ENCODE results near the gene LMX1B. TPM values are rescaled to one million over a fixed set of nuclear protein-coding genes. Genes with fewer than 3 reads are reported as not detected.

LMX1B gene
- total and polyA plus RNA-seq, 7 donors: 0.12 to 1.4 (median 0.16) TPM; not detected in 2

DNA sequence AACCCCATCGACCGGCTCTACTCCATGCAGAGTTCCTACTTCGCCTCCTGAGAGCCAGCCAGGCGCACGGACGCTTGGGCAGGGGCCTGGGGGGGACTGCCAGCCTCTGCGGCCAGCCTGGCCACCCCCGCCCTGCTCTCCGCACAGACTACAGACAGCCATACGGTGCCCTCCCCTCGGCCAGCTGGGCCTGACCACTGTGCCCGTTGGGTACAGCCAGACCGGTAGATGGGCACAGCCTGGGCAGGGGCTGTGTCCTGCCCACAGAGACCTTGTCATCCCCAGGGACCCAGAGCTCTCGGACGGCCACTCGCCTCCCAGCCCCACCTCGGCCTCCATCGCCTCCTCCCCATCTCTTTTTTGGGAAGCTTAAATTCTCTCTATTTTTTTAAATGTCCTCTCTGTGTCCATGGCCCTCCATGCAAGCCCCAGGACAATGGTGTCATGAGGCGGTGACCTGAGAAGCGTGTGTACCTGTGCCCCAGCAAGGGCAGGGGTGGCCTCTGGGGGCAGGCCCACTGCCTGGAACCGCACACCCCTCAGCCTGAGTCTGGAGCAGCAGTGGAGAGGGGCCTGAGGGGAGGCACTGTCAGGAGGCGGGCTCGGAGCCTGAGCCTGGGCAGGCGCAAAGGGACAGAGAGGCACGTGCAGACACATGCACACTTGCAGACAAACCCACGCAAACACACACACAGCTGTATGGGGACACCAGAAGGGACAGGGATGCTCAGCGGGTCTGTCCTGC, 82.8 kb downstream of the LMX1B start:
- Histone ChIP-seq H3K27ac (no peak overlapping the region), H3K4me3 (no peak overlapping the region), H3K36me3 (no peaks in the 10 kb centered on the region), H3K9me3 (no peaks in the 10 kb centered on the region), H3K27me3 (peaks cover 0 to 21% (median 0%) of the 10 kb centered on the region in 3 donors), H3K4me1 (no peaks in the 10 kb centered on the region)
- no peak for TF ChIP-seq POLR2A (IDR thresholded peaks at IDR 0.05)
- TF ChIP-seq, protein P1, sequence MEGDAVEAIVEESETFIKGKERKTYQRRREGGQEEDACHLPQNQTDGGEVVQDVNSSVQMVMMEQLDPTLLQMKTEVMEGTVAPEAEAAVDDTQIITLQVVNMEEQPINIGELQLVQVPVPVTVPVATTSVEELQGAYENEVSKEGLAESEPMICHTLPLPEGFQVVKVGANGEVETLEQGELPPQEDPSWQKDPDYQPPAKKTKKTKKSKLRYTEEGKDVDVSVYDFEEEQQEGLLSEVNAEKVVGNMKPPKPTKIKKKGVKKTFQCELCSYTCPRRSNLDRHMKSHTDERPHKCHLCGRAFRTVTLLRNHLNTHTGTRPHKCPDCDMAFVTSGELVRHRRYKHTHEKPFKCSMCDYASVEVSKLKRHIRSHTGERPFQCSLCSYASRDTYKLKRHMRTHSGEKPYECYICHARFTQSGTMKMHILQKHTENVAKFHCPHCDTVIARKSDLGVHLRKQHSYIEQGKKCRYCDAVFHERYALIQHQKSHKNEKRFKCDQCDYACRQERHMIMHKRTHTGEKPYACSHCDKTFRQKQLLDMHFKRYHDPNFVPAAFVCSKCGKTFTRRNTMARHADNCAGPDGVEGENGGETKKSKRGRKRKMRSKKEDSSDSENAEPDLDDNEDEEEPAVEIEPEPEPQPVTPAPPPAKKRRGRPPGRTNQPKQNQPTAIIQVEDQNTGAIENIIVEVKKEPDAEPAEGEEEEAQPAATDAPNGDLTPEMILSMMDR (IDR thresholded peaks at IDR 0.05): no peak
- TF ChIP-seq EP300 (IDR thresholded peaks at IDR 0.05): no peak
- TF ChIP-seq POLR2AphosphoS5 (IDR thresholded peaks at IDR 0.05): no peak
- intact Hi-C loops (cut with DNase I): no loop called here
- DNase-seq: peak; percentile 53
- 79 to 87% methylated on average over 27 of the region's 27 CpGs for WGBS, 2 donors

DNA sequence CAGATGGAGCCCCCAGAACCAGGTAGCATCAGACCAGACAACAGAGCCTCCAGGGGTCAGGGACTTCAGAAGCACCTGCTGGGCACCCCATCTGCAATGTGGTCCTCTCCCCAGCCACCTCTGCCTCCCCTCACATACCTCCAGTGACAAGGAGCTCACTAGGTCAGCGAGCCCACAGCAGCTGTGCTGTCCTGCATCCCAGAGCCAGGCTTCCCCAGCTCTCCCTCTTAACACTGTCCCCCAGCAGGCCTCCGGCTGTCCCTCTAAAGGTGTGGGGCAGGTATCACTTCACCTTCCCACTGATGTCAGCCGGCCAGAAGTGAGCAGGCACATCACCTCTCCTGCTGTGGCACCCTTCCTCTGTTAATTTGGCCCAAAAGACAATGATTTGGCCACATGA, 83.6 kb downstream of the LMX1B start:
- Histone ChIP-seq H3K4me1 (no peaks in the 10 kb centered on the region), H3K36me3 (no peaks in the 10 kb centered on the region), H3K27me3 (peaks cover 0 to 28% (median 5%) of the 10 kb centered on the region in 3 donors), H3K27ac (no peak overlapping the region), H3K9me3 (no peaks in the 10 kb centered on the region), H3K4me3 (no peak overlapping the region)
- DNase-seq: peak; percentile 59
- 59 to 81% methylated on average over 3 of the region's 3 CpGs for WGBS, 2 donors
- TF ChIP-seq POLR2AphosphoS5 (IDR thresholded peaks at IDR 0.05) (no peak), EP300 (IDR thresholded peaks at IDR 0.05) (no peak), POLR2A (IDR thresholded peaks at IDR 0.05) (no peak)
- TF ChIP-seq, protein P1 (IDR thresholded peaks at IDR 0.05): no peak
- intact Hi-C loops (cut with DNase I): no loop called here

DNA sequence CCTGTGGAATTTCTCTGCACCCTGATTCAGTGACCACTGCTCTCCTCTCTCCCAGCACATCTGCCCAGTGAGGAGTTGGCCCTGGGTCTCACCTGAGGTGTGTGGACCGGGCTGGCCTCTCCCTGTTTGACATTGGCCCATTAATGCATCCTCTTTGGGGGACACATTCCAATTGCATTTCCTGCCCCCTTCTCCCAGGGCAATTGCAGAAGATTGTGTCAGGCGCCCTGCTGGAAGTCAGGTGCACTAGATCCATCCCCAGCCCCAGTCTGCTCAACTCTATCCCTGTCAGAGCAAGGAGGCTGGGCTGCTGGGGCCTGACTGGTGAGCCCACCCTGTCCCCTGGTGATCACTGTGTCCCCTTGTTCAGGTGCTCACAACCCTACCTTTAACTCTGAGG, 84.5 kb downstream of the LMX1B start:
- Histone ChIP-seq H3K4me1 (no peaks in the 10 kb centered on the region), H3K4me3 (no peak overlapping the region), H3K27me3 (peaks cover 0 to 38% (median 14%) of the 10 kb centered on the region in 3 donors), H3K9me3 (no peaks in the 10 kb centered on the region), H3K27ac (no peak overlapping the region), H3K36me3 (no peaks in the 10 kb centered on the region)
- DNase-seq: peak; percentile 44
- intact Hi-C loops (cut with DNase I): no loop called here
- WGBS, 2 donors: 50 to 82% methylated on average over 2 of the region's 2 CpGs
- TF ChIP-seq POLR2AphosphoS5 (IDR thresholded peaks at IDR 0.05) (no peak), EP300 (IDR thresholded peaks at IDR 0.05) (no peak), POLR2A (IDR thresholded peaks at IDR 0.05) (no peak)
- TF ChIP-seq, protein P1 (IDR thresholded peaks at IDR 0.05): no peak

DNA sequence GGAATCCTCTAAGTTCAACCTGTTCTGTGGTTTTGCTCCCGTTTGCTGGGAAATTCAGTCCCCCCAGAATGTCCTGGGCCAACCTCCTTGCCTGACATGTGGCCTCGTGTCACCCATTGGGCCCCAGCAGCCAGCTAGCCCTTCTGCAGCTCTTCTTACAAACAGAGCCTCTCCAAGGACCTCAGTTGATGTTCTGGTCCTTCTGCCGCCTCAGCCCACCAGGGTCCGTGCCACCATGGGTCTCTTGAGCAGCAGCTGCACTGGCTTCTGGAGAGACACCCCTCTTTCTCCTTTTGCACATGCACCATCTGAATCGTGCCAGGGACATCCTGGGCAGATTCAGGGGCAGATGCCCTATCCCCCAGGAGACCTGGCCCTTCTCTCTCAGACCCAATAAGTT, 85.0 kb downstream of the LMX1B start:
- H3K4me1 ChIP-seq: no peaks in the 10 kb centered on the region
- no peaks in the 10 kb centered on the region for H3K9me3 ChIP-seq
- TF ChIP-seq POLR2A (IDR thresholded peaks at IDR 0.05) (no peak), POLR2AphosphoS5 (IDR thresholded peaks at IDR 0.05) (no peak), EP300 (IDR thresholded peaks at IDR 0.05) (no peak)
- TF ChIP-seq, protein P1 (IDR thresholded peaks at IDR 0.05): no peak
- no peak overlapping the region for H3K4me3 ChIP-seq
- intact Hi-C loops (cut with DNase I): no loop called here
- H3K27ac ChIP-seq: no peak overlapping the region
- peak; percentile 36 for DNase-seq
- H3K36me3 ChIP-seq: no peaks in the 10 kb centered on the region
- WGBS, 2 donors: 59 to 75% methylated on average over 5 of the region's 5 CpGs
- H3K27me3 ChIP-seq: peaks cover 0 to 43% (median 18%) of the 10 kb centered on the region in 3 donors

Data from sigmoid colon (tissue), 7 donors.